Naive B cell (primary cell): ENCODE measurements around the gene KCNMB2. TPM values are rescaled to one million over a fixed set of nuclear protein-coding genes. Genes with fewer than 3 reads are reported as not detected.
"Not testable (repeated sequence)": the region's sequence is repeated elsewhere in the genome, so short reads cannot be mapped to it uniquely, and the experiment has no call there.

Source experiments
- ATAC-seq, 2 donors: fragments of 150-1000 bp; cut with Tn5 transposase; 2 replicates each; pipeline ENCODE4 v1.10.0; 2021; ENCODE audit warnings: low read depth in 2 of 2, mild to moderate bottlenecking in 2 of 2, moderate library complexity in 2 of 2
- DNase-seq: peaks from one replicate; pipeline ENCODE4 v3.0.0; 2022
- H3K27ac Mint-ChIP-seq, 6 donors: one replicate each; pipeline ENCODE4 v1.8.0; 2020 to 2022; ENCODE audit warnings: mild to moderate bottlenecking in 6 of 6, mixed read lengths in 6 of 6, moderate library complexity in 5 of 6, inconsistent platforms in 2 of 6
- H3K27me3 Mint-ChIP-seq, 3 donors: one replicate each; pipeline ENCODE4 v1.8.0; 2021 to 2022; ENCODE audit warnings: mixed read lengths in 3 of 3, mild to moderate bottlenecking in 1 of 3
- H3K36me3 Mint-ChIP-seq, 2 donors: one replicate each; pipeline ENCODE4 v1.8.0; 2020 to 2022; ENCODE audit warnings: mixed read lengths in 2 of 2, inconsistent platforms in 1 of 2, mild to moderate bottlenecking in 1 of 2
- H3K4me1 Mint-ChIP-seq, 3 donors: one replicate each; pipeline ENCODE4 v1.8.0; 2020 to 2022; ENCODE audit warnings: mixed read lengths in 3 of 3, inconsistent platforms in 1 of 3, mild to moderate bottlenecking in 1 of 3, moderate library complexity in 1 of 3
- H3K4me3 Mint-ChIP-seq, 8 donors: one replicate each; pipeline ENCODE4 v1.8.0; 2020 to 2022; ENCODE audit warnings: mild to moderate bottlenecking in 8 of 8, mixed read lengths in 8 of 8, moderate library complexity in 8 of 8, inconsistent platforms in 2 of 8
- H3K9me3 Mint-ChIP-seq, 7 donors: one replicate each; pipeline ENCODE4 v1.8.0; 2020 to 2022; ENCODE audit warnings: mixed read lengths in 7 of 7, mild to moderate bottlenecking in 5 of 7, inconsistent platforms in 2 of 7, moderate library complexity in 1 of 7
- polyA plus RNA-seq, 6 donors: library from polyadenylated mRNA; unstranded; fragments of 300-500 nt; fragmentation: Illumina TruSeq; gene quantifications; one replicate each; pipeline ENCODE4 v1.2.3, GENCODE V29; 2021; ENCODE audit warnings: low read depth in 6 of 6

KCNMB2 gene
- polyA plus RNA-seq, 6 donors from 2014 or later = not detected

GRCh38 chr3:178711753-178712152 lies 175.5 kb downstream of the KCNMB2 start:
- H3K4me1 Mint-ChIP-seq = no peaks in the 10 kb centered on the region
- no peak for ATAC-seq

GRCh38 chr3:178712247-178712646 lies 176.0 kb downstream of the KCNMB2 start:
- no peak for DNase-seq
- Mint-ChIP-seq H3K27ac (no peak overlapping the region), H3K27me3 (no peaks in the 10 kb centered on the region), H3K4me1 (no peaks in the 10 kb centered on the region), H3K4me3 (no peak overlapping the region), H3K9me3 (peaks cover 0 to 2% (median 0%) of the 10 kb centered on the region in 7 donors), H3K36me3 (no peaks in the 10 kb centered on the region)
- ATAC-seq = no peak

More at GRCh38 chr3:178711753-178712152, 175.5 kb downstream of the KCNMB2 start:
- Mint-ChIP-seq H3K27me3 (no peaks in the 10 kb centered on the region), H3K27ac (no peak overlapping the region), H3K36me3 (no peaks in the 10 kb centered on the region), H3K4me3 (no peak overlapping the region), H3K9me3 (peaks cover 0 to 2% (median 0%) of the 10 kb centered on the region in 7 donors)
- no peak for DNase-seq

- no peak overlapping the region for H3K27ac Mint-ChIP-seq
- no peak overlapping the region for H3K4me3 Mint-ChIP-seq
- ATAC-seq (no peak), DNase-seq (no peak)
- peaks cover 0 to 8% (median 0%) of the 10 kb centered on the region in 7 donors for H3K9me3 Mint-ChIP-seq
- H3K36me3 Mint-ChIP-seq = no peaks in the 10 kb centered on the region
- H3K27me3 Mint-ChIP-seq = no peaks in the 10 kb centered on the region
- no peaks in the 10 kb centered on the region for H3K4me1 Mint-ChIP-seq
Measured at GRCh38 chr3:178714925-178715832, 178.9 kb downstream of the KCNMB2 start.

GRCh38 chr3:178718995-178719635 lies 182.9 kb downstream of the KCNMB2 start:
- ATAC-seq = no peak

GRCh38 chr3:178732824-178733223 lies 196.6 kb downstream of the KCNMB2 start:
- Mint-ChIP-seq H3K27ac (no peak overlapping the region), H3K4me3 (no peak overlapping the region), H3K4me1 (no peaks in the 10 kb centered on the region), H3K9me3 (peaks cover 0 to 4% (median 0%) of the 10 kb centered on the region in 7 donors), H3K36me3 (no peaks in the 10 kb centered on the region), H3K27me3 (peaks cover 0 to 8% (median 5%) of the 10 kb centered on the region in 3 donors)
- ATAC-seq (no peak), DNase-seq (no peak)

More at GRCh38 chr3:178718995-178719635, 182.9 kb downstream of the KCNMB2 start:
- H3K27me3 Mint-ChIP-seq = no peaks in the 10 kb centered on the region
- H3K4me3 Mint-ChIP-seq = no peak overlapping the region
- H3K27ac Mint-ChIP-seq = no peak overlapping the region
- H3K36me3 Mint-ChIP-seq = no peaks in the 10 kb centered on the region
- peaks cover 0 to 19% (median 5%) of the 10 kb centered on the region in 7 donors for H3K9me3 Mint-ChIP-seq
- no peaks in the 10 kb centered on the region for H3K4me1 Mint-ChIP-seq
- DNase-seq = no peak

- DNase-seq (no peak), ATAC-seq (no peak)
- H3K4me1 Mint-ChIP-seq = no peaks in the 10 kb centered on the region
- no peaks in the 10 kb centered on the region for H3K36me3 Mint-ChIP-seq
- no peak overlapping the region for H3K4me3 Mint-ChIP-seq
- H3K27me3 Mint-ChIP-seq = peaks cover 0 to 6% (median 5%) of the 10 kb centered on the region in 3 donors
- H3K9me3 Mint-ChIP-seq = peaks cover 0 to 4% (median 0%) of the 10 kb centered on the region in 7 donors
- no peak overlapping the region for H3K27ac Mint-ChIP-seq
Measured at GRCh38 chr3:178735032-178735674, 198.9 kb downstream of the KCNMB2 start.

GRCh38 chr3:178736300-178736699 lies 200.1 kb downstream of the KCNMB2 start:
- H3K27ac Mint-ChIP-seq = no peak overlapping the region
- DNase-seq = no peak
- no peak overlapping the region for H3K4me3 Mint-ChIP-seq
- peaks cover 0 to 3% (median 0%) of the 10 kb centered on the region in 7 donors for H3K9me3 Mint-ChIP-seq
- H3K27me3 Mint-ChIP-seq = no peaks in the 10 kb centered on the region
- H3K4me1 Mint-ChIP-seq = no peaks in the 10 kb centered on the region
- ATAC-seq = no peak
- no peaks in the 10 kb centered on the region for H3K36me3 Mint-ChIP-seq

GRCh38 chr3:178739720-178740119 lies 203.5 kb downstream of the KCNMB2 start:
- ATAC-seq (no peak), DNase-seq (no peak)
- no peaks in the 10 kb centered on the region for H3K4me1 Mint-ChIP-seq
- peaks cover 0 to 1% (median 0%) of the 10 kb centered on the region in 7 donors for H3K9me3 Mint-ChIP-seq
- H3K27me3 Mint-ChIP-seq = no peaks in the 10 kb centered on the region
- no peaks in the 10 kb centered on the region for H3K36me3 Mint-ChIP-seq
- no peak overlapping the region for H3K4me3 Mint-ChIP-seq
- no peak overlapping the region for H3K27ac Mint-ChIP-seq

- Mint-ChIP-seq H3K4me3 (no peak overlapping the region), H3K27me3 (no peaks in the 10 kb centered on the region), H3K9me3 (peaks cover 0 to 14% (median 0%) of the 10 kb centered on the region in 7 donors), H3K36me3 (no peaks in the 10 kb centered on the region), H3K4me1 (no peaks in the 10 kb centered on the region), H3K27ac (no peak overlapping the region)
- ATAC-seq = no peak
- DNase-seq = no peak
Measured at GRCh38 chr3:178741020-178741419, 204.8 kb downstream of the KCNMB2 start.

- Mint-ChIP-seq H3K36me3 (peaks cover 4 to 6% of the 10 kb centered on the region in 2 donors), H3K27me3 (no peaks in the 10 kb centered on the region), H3K4me1 (no peaks in the 10 kb centered on the region), H3K9me3 (peaks cover 0 to 24% (median 5%) of the 10 kb centered on the region in 7 donors), H3K27ac (no peak overlapping the region), H3K4me3 (no peak overlapping the region)
- DNase-seq (no peak), ATAC-seq (no peak)
Measured at GRCh38 chr3:178743297-178743696, 207.1 kb downstream of the KCNMB2 start.

GRCh38 chr3:178745861-178746655 lies 209.8 kb downstream of the KCNMB2 start:
- not testable (repeated sequence) for ATAC-seq, DNase-seq, H3K36me3 Mint-ChIP-seq, H3K4me1 Mint-ChIP-seq, H3K4me3 Mint-ChIP-seq, H3K27me3 Mint-ChIP-seq, H3K27ac Mint-ChIP-seq
- H3K9me3 Mint-ChIP-seq = peaks cover 0 to 24% (median 5%) of the 10 kb centered on the region in 7 donors

- no peak for DNase-seq
- Mint-ChIP-seq H3K27ac (no peak overlapping the region), H3K4me1 (no peaks in the 10 kb centered on the region), H3K9me3 (peaks cover 0 to 24% (median 7%) of the 10 kb centered on the region in 7 donors), H3K4me3 (no peak overlapping the region), H3K36me3 (peaks cover 4 to 6% of the 10 kb centered on the region in 2 donors), H3K27me3 (no peaks in the 10 kb centered on the region)
- ATAC-seq = no peak
Measured at GRCh38 chr3:178748874-178749273, 212.6 kb downstream of the KCNMB2 start.

- no peaks in the 10 kb centered on the region for H3K4me1 Mint-ChIP-seq
- H3K4me3 Mint-ChIP-seq = no peak overlapping the region
- no peaks in the 10 kb centered on the region for H3K27me3 Mint-ChIP-seq
- peaks cover 4 to 6% of the 10 kb centered on the region in 2 donors for H3K36me3 Mint-ChIP-seq
- peaks cover 0 to 24% (median 8%) of the 10 kb centered on the region in 7 donors for H3K9me3 Mint-ChIP-seq
- H3K27ac Mint-ChIP-seq = no peak overlapping the region
- DNase-seq (no peak), ATAC-seq (no peak)
Measured at GRCh38 chr3:178749471-178749870, 213.2 kb downstream of the KCNMB2 start.
